Spleen (tissue), 11 donors: ENCODE results near the gene USP16. TPM values are rescaled to one million over a fixed set of nuclear protein-coding genes. Genes with fewer than 3 reads are reported as not detected.
A peak's percentile ranks its signal among the peaks of the same experiment; 100 is the strongest.

Experiments used
- DNase-seq: peaks from one replicate; pipeline ENCODE4 v3.0.0-alpha.2; 2020
- H3K27ac ChIP-seq, 8 donors: fragments of 200-600 bp; sonication (generic) in 7 of 8; 1 replicate in 4 of 8; 2 replicates in 4 of 8; pipeline versions ENCODE4 v1.5.0 to v1.8.0; 2016 to 2021; ENCODE audit warnings: inconsistent platforms in 4 of 8, mild to moderate bottlenecking in 4 of 8, moderate library complexity in 1 of 8
- H3K27me3 ChIP-seq, 7 donors: fragments of 200-600 bp; sonication (generic) in 6 of 7; replicated peaks in 1 of 7; 1 replicate in 4 of 7; 2 replicates in 3 of 7; pipeline versions ENCODE4 v1.5.0 to v1.8.0; 2016 to 2021; ENCODE audit warnings: inconsistent platforms in 3 of 7, mild to moderate bottlenecking in 1 of 7
- H3K36me3 ChIP-seq, 6 donors: fragments of 200-600 bp; sonication (generic) in 5 of 6; 1 replicate in 4 of 6; 2 replicates in 2 of 6; pipeline versions ENCODE4 v1.5.0 to v1.8.0; 2016 to 2021; ENCODE audit warnings: inconsistent platforms in 2 of 6
- H3K4me1 ChIP-seq, 6 donors: fragments of 200-600 bp; sonication (generic) in 5 of 6; 1 replicate in 3 of 6; 2 replicates in 3 of 6; pipeline versions ENCODE4 v1.5.0 to v1.8.0; 2016 to 2021; ENCODE audit warnings: inconsistent platforms in 3 of 6
- H3K4me3 ChIP-seq, 8 donors: fragments of 200-600 bp; sonication (generic) in 7 of 8; 1 replicate in 4 of 8; 2 replicates in 4 of 8; pipeline versions ENCODE4 v1.5.0 to v1.8.0; 2016 to 2021; ENCODE audit warnings: inconsistent platforms in 4 of 8, mild to moderate bottlenecking in 4 of 8, moderate library complexity in 2 of 8
- H3K9me3 ChIP-seq, 8 donors: fragments of 200-600 bp; sonication (generic) in 7 of 8; 1 replicate in 4 of 8; 2 replicates in 4 of 8; pipeline versions ENCODE4 v1.5.0 to v1.8.0; 2016 to 2021; ENCODE audit warnings: inconsistent platforms in 4 of 8
- POLR2A ChIP-seq, 3 donors: fragments of 450-650 bp; IDR thresholded peaks; one replicate each; pipeline ENCODE4 v1.5.1; 2017; ENCODE audit warnings: antibody characterized with exemption in 3 of 3, mild to moderate bottlenecking in 1 of 3
- POLR2AphosphoS5 ChIP-seq, 3 donors: sonication (generic); formaldehyde crosslinking; IDR thresholded peaks; one replicate each; pipeline ENCODE4 v1.5.1; 2017; ENCODE audit warnings: antibody characterized with exemption in 3 of 3
- WGBS, 5 donors: extraction: QIAGEN DNeasy Blood & Tissue Kit in 3 of 5; methylation state at CpG; one replicate each; pipeline versions ENCODE4 v1.1.5 to v1.1.7; 2013 to 2018; 5-methylcytosine and 5-hydroxymethylcytosine counted together
- intact Hi-C: fragments of 100-400 bp; cut with DNase I; formaldehyde crosslinking; loops from one replicate; pipeline ENCODE4 v1.15.0; 2023; ENCODE audit warnings: low total_unique reads
- polyA plus RNA-seq, 3 donors: library from polyadenylated mRNA; stranded (reverse); fragments of 200-250 nt; gene quantifications; one replicate each; pipeline ENCODE4 v1.2.1, GENCODE V29; 2013
- total RNA-seq, 7 donors: library from RNA; depleted of rRNA in 3 of 7; stranded (reverse); fragments of >200 nt in 3 of 7; fragmentation: NEBNext Ultra II Directional in 4 of 7; extraction: Animal tissue kit (Norgen Biotek cat#: 25700) in 4 of 7; gene quantifications; one replicate each; pipeline versions ENCODE4 v1.1.0 to v1.2.1, GENCODE V29; 2016 to 2021
- TF ChIP-seq, protein P1 (sequence below), 11 experiments: fragments of 200-600 bp in 7 of 11; fragments of 450-650 bp in 4 of 11; sonication (generic) in 4 of 11; IDR thresholded peaks in 8 of 11; conservative IDR thresholded peaks in 3 of 11; 1 replicate in 7 of 11; 2 replicates in 4 of 11; pipeline versions ENCODE4 v1.4.0 to v1.8.0; 2016 to 2021; ENCODE audit warnings: antibody characterized with exemption in 11 of 11, inconsistent platforms in 4 of 11, mild to moderate bottlenecking in 1 of 11
- donor health status: healthy with polysubstance abuse.
- donor health status: DM: no; HTN: no; CAD: no; lungs with moderate emphysema.
- donor health status: DM: no; HTN: no; CAD: no.
- donor health status: Bipolar disorder and iron deficiency.
- donor health status: healthy.
- donor health status: DM: no; HTN: no; CAD: no.
- donor health status: DM: yes; HTN: yes; CAD: no.

The USP16 gene
- total and polyA plus RNA-seq, 10 donors: 17.2 to 40.9 (median 35.8) TPM

DNA sequence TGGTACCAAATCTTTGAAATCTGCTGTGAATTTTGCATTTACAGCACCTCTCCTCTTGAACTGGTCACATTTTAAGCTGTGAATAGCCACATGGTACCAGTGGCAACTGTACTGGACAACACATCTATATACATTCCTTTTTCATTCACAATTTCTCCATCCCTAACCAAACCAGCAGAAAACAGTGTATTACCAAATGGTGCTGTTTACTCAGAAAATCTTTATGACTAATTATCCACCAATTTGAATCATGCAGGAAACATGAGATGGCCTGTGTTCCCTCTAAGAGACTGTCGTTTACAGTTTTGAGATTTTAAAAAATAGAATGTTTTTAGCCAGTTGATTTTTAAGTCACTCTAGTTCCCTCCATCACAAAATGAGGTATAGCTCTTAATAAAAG, 66.6 kb downstream of the USP16 start:
- Histone ChIP-seq H3K4me1 (peaks cover 0 to 22% (median 0%) of the 10 kb centered on the region in 6 donors), H3K27ac (peak overlapping the region in 1 of 8 donors; percentile 53), H3K9me3 (no peaks in the 10 kb centered on the region), H3K27me3 (no peaks in the 10 kb centered on the region), H3K4me3 (no peak overlapping the region), H3K36me3 (peaks cover 0 to 31% (median 1%) of the 10 kb centered on the region in 6 donors)
- TF ChIP-seq, protein P1, sequence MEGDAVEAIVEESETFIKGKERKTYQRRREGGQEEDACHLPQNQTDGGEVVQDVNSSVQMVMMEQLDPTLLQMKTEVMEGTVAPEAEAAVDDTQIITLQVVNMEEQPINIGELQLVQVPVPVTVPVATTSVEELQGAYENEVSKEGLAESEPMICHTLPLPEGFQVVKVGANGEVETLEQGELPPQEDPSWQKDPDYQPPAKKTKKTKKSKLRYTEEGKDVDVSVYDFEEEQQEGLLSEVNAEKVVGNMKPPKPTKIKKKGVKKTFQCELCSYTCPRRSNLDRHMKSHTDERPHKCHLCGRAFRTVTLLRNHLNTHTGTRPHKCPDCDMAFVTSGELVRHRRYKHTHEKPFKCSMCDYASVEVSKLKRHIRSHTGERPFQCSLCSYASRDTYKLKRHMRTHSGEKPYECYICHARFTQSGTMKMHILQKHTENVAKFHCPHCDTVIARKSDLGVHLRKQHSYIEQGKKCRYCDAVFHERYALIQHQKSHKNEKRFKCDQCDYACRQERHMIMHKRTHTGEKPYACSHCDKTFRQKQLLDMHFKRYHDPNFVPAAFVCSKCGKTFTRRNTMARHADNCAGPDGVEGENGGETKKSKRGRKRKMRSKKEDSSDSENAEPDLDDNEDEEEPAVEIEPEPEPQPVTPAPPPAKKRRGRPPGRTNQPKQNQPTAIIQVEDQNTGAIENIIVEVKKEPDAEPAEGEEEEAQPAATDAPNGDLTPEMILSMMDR (IDR thresholded peaks at IDR 0.05 in 8 of 11, conservative IDR thresholded peaks at IDR 0.05 in 3 of 11): no peak
- TF ChIP-seq POLR2AphosphoS5 (IDR thresholded peaks at IDR 0.05): no peak
- no peak for TF ChIP-seq POLR2A (IDR thresholded peaks at IDR 0.05)
- intact Hi-C loops: loop anchor here (5.0 kb wide), 1 partner anchor 281 kb away; no protein-coding TSS in a partner anchor
- no peak for DNase-seq
- WGBS, 5 donors: 47 to 71% (median 65%) methylated on average over 1 of the region's 1 CpG

DNA sequence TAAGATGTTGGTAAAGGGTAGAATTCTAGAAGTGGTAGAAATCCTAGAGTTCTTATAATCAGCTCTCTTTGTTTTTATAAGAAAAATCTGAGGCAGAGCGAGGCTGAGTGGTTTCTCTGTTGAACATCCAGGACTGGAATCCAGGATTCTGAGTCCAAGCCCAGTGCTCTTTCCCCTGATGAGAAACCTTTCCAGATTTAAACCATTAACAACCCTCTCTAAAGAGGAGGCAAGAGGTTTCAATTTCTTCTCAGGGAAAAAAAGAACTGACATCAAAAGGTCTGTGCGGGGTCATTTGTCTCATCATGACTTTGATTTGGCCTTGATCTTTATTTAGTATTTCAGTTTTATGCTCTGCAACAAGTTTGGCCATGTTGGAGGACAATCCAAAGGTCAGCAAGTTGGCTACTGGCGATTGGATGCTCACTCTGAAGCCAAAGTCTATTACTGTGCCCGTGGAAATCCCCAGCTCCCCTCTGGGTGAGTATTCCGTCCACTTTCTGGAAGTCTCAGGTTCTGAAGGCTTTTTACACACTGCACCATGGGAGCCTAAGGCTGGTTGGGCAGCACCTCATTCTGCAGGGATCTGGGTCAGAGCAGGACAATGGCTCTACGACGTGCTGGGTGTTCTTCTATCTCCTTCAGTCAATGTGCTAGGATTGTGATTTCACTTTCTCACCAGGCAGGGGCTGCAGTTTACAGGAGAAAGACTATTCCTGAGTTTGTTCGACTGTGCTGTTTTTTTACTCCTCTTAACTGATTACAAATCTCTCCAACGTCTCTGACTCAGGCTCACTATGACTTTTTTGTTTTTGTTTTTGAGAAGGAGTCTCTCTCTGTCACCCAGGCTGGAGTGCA, 67.9 kb downstream of the USP16 start:
- Histone ChIP-seq H3K27me3 (no peaks in the 10 kb centered on the region), H3K4me3 (no peak overlapping the region), H3K27ac (no peak overlapping the region), H3K36me3 (peaks cover 0 to 21% (median 1%) of the 10 kb centered on the region in 6 donors), H3K4me1 (peaks cover 0 to 33% (median 0%) of the 10 kb centered on the region in 6 donors), H3K9me3 (no peaks in the 10 kb centered on the region)
- intact Hi-C loops: loop anchor here (5.0 kb wide), 1 partner anchor 280 kb away; no protein-coding TSS in a partner anchor
- DNase-seq: no peak
- TF ChIP-seq, protein P1 (IDR thresholded peaks at IDR 0.05 in 8 of 11, conservative IDR thresholded peaks at IDR 0.05 in 3 of 11): no peak
- no peak for TF ChIP-seq POLR2AphosphoS5 (IDR thresholded peaks at IDR 0.05)
- TF ChIP-seq POLR2A (IDR thresholded peaks at IDR 0.05): no peak
- 62 to 72% (median 67%) methylated on average over 9 of the region's 9 CpGs for WGBS, 5 donors

DNA sequence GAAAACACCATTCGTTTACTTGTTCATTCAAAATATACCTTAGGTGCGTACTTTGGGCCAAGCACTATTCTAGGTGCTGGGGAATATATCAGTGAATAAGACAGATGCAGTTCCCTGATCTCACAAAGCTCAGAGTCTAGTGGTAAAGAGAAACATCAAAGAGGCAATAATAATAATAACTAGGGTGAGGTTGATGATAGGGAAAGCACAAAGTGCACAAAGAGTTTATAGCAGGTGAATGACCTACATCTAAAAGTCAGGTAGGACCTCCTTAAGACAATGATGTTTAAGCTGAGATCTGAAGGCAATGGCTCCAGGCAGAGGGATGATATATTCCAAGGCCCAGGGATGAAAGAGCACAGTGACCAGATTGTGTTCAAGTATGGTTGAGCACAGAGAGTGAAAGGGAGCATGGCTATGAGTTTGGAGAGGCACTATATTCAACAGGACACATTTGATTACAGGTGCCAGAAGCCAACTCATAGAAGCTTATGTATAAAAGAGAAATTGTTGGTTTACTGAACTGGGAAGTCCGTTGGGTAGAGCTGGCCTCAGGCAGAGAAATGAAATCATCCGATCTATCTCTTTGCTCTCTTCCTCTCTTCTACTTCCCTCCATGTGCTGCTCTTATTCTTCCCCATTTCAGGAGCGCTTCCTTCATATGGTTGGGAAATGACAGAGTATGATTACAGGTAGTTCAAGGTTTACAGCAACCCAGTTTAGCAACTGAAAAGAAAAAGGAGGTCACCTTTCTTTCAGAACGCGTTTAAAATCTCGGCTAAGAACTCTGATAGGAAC, 71.9 kb downstream of the USP16 start:
- peak overlapping the region in 4 of 8 donors; percentile 1 to 83 (median 49) for H3K27ac ChIP-seq
- no peak for DNase-seq
- intact Hi-C loops: no loop called here
- H3K36me3 ChIP-seq: peaks cover 0 to 21% (median 0%) of the 10 kb centered on the region in 6 donors
- no peak for TF ChIP-seq POLR2AphosphoS5 (IDR thresholded peaks at IDR 0.05)
- TF ChIP-seq, protein P1 (IDR thresholded peaks at IDR 0.05 in 8 of 11, conservative IDR thresholded peaks at IDR 0.05 in 3 of 11): no peak
- TF ChIP-seq POLR2A (IDR thresholded peaks at IDR 0.05): no peak
- 62 to 88% (median 79%) methylated on average over 8 of the region's 8 CpGs for WGBS, 5 donors
- H3K9me3 ChIP-seq: no peaks in the 10 kb centered on the region
- no peak overlapping the region for H3K4me3 ChIP-seq
- peaks cover 0 to 24% (median 0%) of the 10 kb centered on the region in 6 donors for H3K4me1 ChIP-seq
- no peaks in the 10 kb centered on the region for H3K27me3 ChIP-seq
